ENCODE measurements around the gene IFRD1.
"Not testable (repeated sequence)": the region's sequence is repeated elsewhere in the genome, so short reads cannot be mapped to it uniquely, and the experiment has no call there.

Gene IFRD1

GRCh38 chr7:112444505-112444904 lies 5.8 kb upstream of the IFRD1 start:
- DNase-seq: no peak

- DNase-seq: no peak
These were observed 3.8 kb upstream of the IFRD1 start for GRCh38 chr7:112446431-112446830.

- no peak for DNase-seq
These were observed 2.9 kb upstream of the IFRD1 start for GRCh38 chr7:112447406-112447805.

- no peak for DNase-seq
These were observed 1.9 kb upstream of the IFRD1 start for GRCh38 chr7:112448381-112448780.

GRCh38 chr7:112448891-112449290 lies 1.4 kb upstream of the IFRD1 start:
- no peak for DNase-seq

GRCh38 chr7:112449353-112449752 lies 907 bp upstream of the IFRD1 start:
- peak; percentile 2 to 11 for DNase-seq

- peak; percentile 80 to 95 for DNase-seq
These were observed 824 bp downstream of the IFRD1 start for GRCh38 chr7:112450807-112451761.

GRCh38 chr7:112452102-112452888 lies 2.0 kb downstream of the IFRD1 start:
- peak in 1 of 2 experiments; percentile 49 for DNase-seq

- DNase-seq: no peak
These were observed 3.4 kb downstream of the IFRD1 start for GRCh38 chr7:112453505-112454171.

GRCh38 chr7:112454191-112454590 lies 3.9 kb downstream of the IFRD1 start:
- DNase-seq: not testable (repeated sequence)

GRCh38 chr7:112459645-112460044 lies 9.4 kb downstream of the IFRD1 start:
- DNase-seq: no peak

- DNase-seq: no peak
These were observed 12.0 kb downstream of the IFRD1 start for GRCh38 chr7:112462236-112462635.

- no peak for DNase-seq
These were observed 17.6 kb downstream of the IFRD1 start for GRCh38 chr7:112467867-112468266.

GRCh38 chr7:112470194-112470593 lies 19.9 kb downstream of the IFRD1 start:
- DNase-seq: no peak

GRCh38 chr7:112476390-112477052 lies 26.3 kb downstream of the IFRD1 start:
- no peak for DNase-seq

- DNase-seq: peak in 1 of 2 experiments; percentile 23
These were observed 31.0 kb downstream of the IFRD1 start for GRCh38 chr7:112481121-112481736.

- peak; percentile 53 to 82 for DNase-seq
These were observed 31.8 kb downstream of the IFRD1 start for GRCh38 chr7:112481833-112482670.

GRCh38 chr7:112484671-112485167 lies 34.5 kb downstream of the IFRD1 start:
- DNase-seq: peak; percentile 49 to 83

- DNase-seq: no peak
These were observed 35.5 kb downstream of the IFRD1 start for GRCh38 chr7:112485766-112486165.

GRCh38 chr7:112487457-112488263 lies 37.4 kb downstream of the IFRD1 start:
- no peak for DNase-seq
